C4-2B (cell line): ENCODE measurements around the gene ORAI2.

ENCODE experiments used
- H3K27ac ChIP-seq: fragments of 450-650 bp; 2 replicates; pipeline ENCODE4 v1.5.1; 2017
- CTCF ChIP-seq: fragments of 450-650 bp; conservative IDR thresholded peaks from 2 replicates; pipeline ENCODE4 v1.5.1; 2017; ENCODE audit warnings: mild to moderate bottlenecking
- ZFX ChIP-seq: fragments of 450-650 bp; IDR thresholded peaks from 2 replicates; pipeline ENCODE4 v1.6.1; 2017

ORAI2 gene

GRCh38 chr7:102425639-102426267 is 7.6 kb upstream of the ORAI2 start:
- no peak overlapping the region for H3K27ac ChIP-seq
- no peak for TF ChIP-seq CTCF
- TF ChIP-seq ZFX: no peak

GRCh38 chr7:102426268-102427018 is 6.9 kb upstream of the ORAI2 start:
- no peak overlapping the region for H3K27ac ChIP-seq
- TF ChIP-seq ZFX (no peak), CTCF (no peak)

- H3K27ac ChIP-seq: no peak overlapping the region
- TF ChIP-seq CTCF: no peak
Measured at GRCh38 chr7:102427019-102427405, 6.4 kb upstream of the ORAI2 start.

- no peak overlapping the region for H3K27ac ChIP-seq
- TF ChIP-seq ZFX: no peak
Measured at GRCh38 chr7:102429141-102429899, 4.1 kb upstream of the ORAI2 start.

- peak overlapping the region; percentile 56 for H3K27ac ChIP-seq
- TF ChIP-seq ZFX (no peak), CTCF (no peak)
Measured at GRCh38 chr7:102431617-102432298, 1.6 kb upstream of the ORAI2 start.

- peak overlapping the region; percentile 56 for H3K27ac ChIP-seq
- TF ChIP-seq CTCF: no peak
- TF ChIP-seq ZFX: no peak
Measured at GRCh38 chr7:102432442-102433218, 745 bp upstream of the ORAI2 start.

GRCh38 chr7:102434039-102434486 is 688 bp downstream of the ORAI2 start:
- TF ChIP-seq ZFX: no peak
- no peak for TF ChIP-seq CTCF
- peak overlapping the region; percentile 56; the same call in 1 of the 2 replicates for H3K27ac ChIP-seq
